HEK293 (cell line): Measurements from ENCODE around the gene OR52B4.
A peak's percentile ranks its signal among the peaks of the same experiment; 100 is the strongest.

Experiments used
- CTCF ChIA-PET: fragments of 350-600 bp; formaldehyde crosslinking; extraction: SDS; loops from one replicate; lab custom pipeline; 2021; ENCODE audit warnings: antibody characterized with exemption; lab: Yijun Ruan, JAX
- POLR2A ChIA-PET: fragments of 300-600 bp; formaldehyde crosslinking; extraction: SDS; loops from one replicate; lab custom pipeline; 2020; ENCODE audit warnings: antibody characterized with exemption, inconsistent platforms; lab: Yijun Ruan, JAX
- H3K27ac ChIP-seq: fragments of 200-500 bp; sonication (Bioruptor generic); 2 replicates; pipeline ENCODE4 v1.5.1; 2014; ENCODE audit warnings: low read depth, low read length, control low read depth, inconsistent platforms; ENCODE audit errors: extremely low read depth
- H3K36me3 ChIP-seq, 2 experiments: fragments of 200-500 bp in 1 of 2; sonication (Bioruptor generic) in 1 of 2; 1 replicate in 1 of 2; 2 replicates in 1 of 2; pipeline ENCODE4 v1.5.1; 2014 to 2017; ENCODE audit warnings: inconsistent platforms in 2 of 2, low read length in 2 of 2; ENCODE audit not compliant: control insufficient read depth in 2 of 2, insufficient read depth in 1 of 2
- H3K4me1 ChIP-seq: fragments of 200-500 bp; sonication (Bioruptor generic); 2 replicates; pipeline ENCODE4 v1.5.1; 2014; ENCODE audit warnings: mild to moderate bottlenecking, low read length, inconsistent platforms; ENCODE audit not compliant: control insufficient read depth, insufficient read depth
- H3K4me3 ChIP-seq: 2 replicates; pipeline ENCODE4 v1.5.1; 2011; ENCODE audit warnings: low read depth, mild to moderate bottlenecking, control low read depth, low read length, moderate library complexity
- H3K9me3 ChIP-seq: fragments of 200-500 bp; sonication (Bioruptor generic); 2 replicates; pipeline ENCODE4 v1.5.1; 2014; ENCODE audit warnings: low read depth, low read length, inconsistent platforms; ENCODE audit not compliant: control insufficient read depth, insufficient read depth
- EGR2 ChIP-seq: fragments of 450-650 bp; formaldehyde crosslinking; IDR thresholded peaks from 2 replicates; pipeline ENCODE4 v1.5.1; 2016; ENCODE audit warnings: low read depth, missing biosample characterization, missing genetic modification characterization
- GLI4 ChIP-seq: fragments of 450-650 bp; formaldehyde crosslinking; IDR thresholded peaks from 2 replicates; pipeline ENCODE4 v1.5.1; 2016; ENCODE audit warnings: missing biosample characterization, missing genetic modification characterization
- GLIS1 ChIP-seq: fragments of 450-650 bp; formaldehyde crosslinking; IDR thresholded peaks from 2 replicates; pipeline ENCODE4 v1.5.1; 2016; ENCODE audit warnings: missing biosample characterization, missing genetic modification characterization
- GLIS2 ChIP-seq: fragments of 450-650 bp; formaldehyde crosslinking; IDR thresholded peaks from 2 replicates; pipeline ENCODE4 v1.5.1; 2016; ENCODE audit warnings: missing biosample characterization, missing genetic modification characterization
- INSM2 ChIP-seq: fragments of 450-650 bp; formaldehyde crosslinking; IDR thresholded peaks from 2 replicates; pipeline ENCODE4 v1.5.1; 2016; ENCODE audit warnings: missing biosample characterization, missing genetic modification characterization
- OSR2 ChIP-seq: fragments of 450-650 bp; formaldehyde crosslinking; IDR thresholded peaks from 2 replicates; pipeline ENCODE4 v1.5.1; 2016; ENCODE audit warnings: missing biosample characterization, missing genetic modification characterization
- PATZ1 ChIP-seq: fragments of 450-650 bp; formaldehyde crosslinking; IDR thresholded peaks from 2 replicates; pipeline ENCODE4 v1.5.1; 2016; ENCODE audit warnings: missing biosample characterization, missing genetic modification characterization
- PRDM1 ChIP-seq: fragments of 450-650 bp; formaldehyde crosslinking; IDR thresholded peaks from 2 replicates; pipeline ENCODE4; 2016; ENCODE audit warnings: missing biosample characterization, missing genetic modification characterization
- PRDM4 ChIP-seq: fragments of 450-650 bp; formaldehyde crosslinking; IDR thresholded peaks from 2 replicates; pipeline ENCODE4 v1.5.1; 2017; ENCODE audit warnings: missing biosample characterization, missing genetic modification characterization
- SCRT1 ChIP-seq: fragments of 450-650 bp; formaldehyde crosslinking; IDR thresholded peaks from 2 replicates; pipeline ENCODE4 v1.5.1; 2016; ENCODE audit warnings: missing biosample characterization, missing genetic modification characterization, borderline replicate concordance
- SP2 ChIP-seq: fragments of 450-650 bp; formaldehyde crosslinking; IDR thresholded peaks from 2 replicates; pipeline ENCODE4 v1.5.1; 2016; ENCODE audit warnings: missing biosample characterization, missing genetic modification characterization
- SP3 ChIP-seq: fragments of 450-650 bp; formaldehyde crosslinking; IDR thresholded peaks from 2 replicates; pipeline ENCODE4 v1.5.1; 2016; ENCODE audit warnings: missing biosample characterization, missing genetic modification characterization
- ZBTB17 ChIP-seq: fragments of 450-650 bp; formaldehyde crosslinking; IDR thresholded peaks from 2 replicates; pipeline ENCODE4 v1.5.1; 2016; ENCODE audit warnings: missing biosample characterization, missing genetic modification characterization
- ZBTB48 ChIP-seq: fragments of 450-650 bp; formaldehyde crosslinking; IDR thresholded peaks from 2 replicates; pipeline ENCODE4 v1.5.1; 2016; ENCODE audit warnings: missing biosample characterization, missing genetic modification characterization
- ZFHX2 ChIP-seq: fragments of 450-650 bp; formaldehyde crosslinking; conservative IDR thresholded peaks from 2 replicates; pipeline ENCODE4 v1.5.1; 2016; ENCODE audit warnings: missing biosample characterization, missing genetic modification characterization
- ZFP41 ChIP-seq: fragments of 450-650 bp; formaldehyde crosslinking; IDR thresholded peaks from 2 replicates; pipeline ENCODE4 v1.5.1; 2016; ENCODE audit warnings: missing biosample characterization, missing genetic modification characterization, borderline replicate concordance
- ZIC2 ChIP-seq: fragments of 450-650 bp; formaldehyde crosslinking; IDR thresholded peaks from 2 replicates; pipeline ENCODE4 v1.5.1; 2016; ENCODE audit warnings: missing biosample characterization, missing genetic modification characterization
- ZNF175 ChIP-seq: fragments of 450-650 bp; formaldehyde crosslinking; IDR thresholded peaks from 2 replicates; pipeline ENCODE4 v1.5.1; 2016; ENCODE audit warnings: missing biosample characterization, missing genetic modification characterization
- ZNF223 ChIP-seq: fragments of 450-650 bp; formaldehyde crosslinking; IDR thresholded peaks from 2 replicates; pipeline ENCODE4 v1.5.1; 2016; ENCODE audit warnings: missing biosample characterization, missing genetic modification characterization
- ZNF366 ChIP-seq: fragments of 450-650 bp; formaldehyde crosslinking; conservative IDR thresholded peaks from 2 replicates; pipeline ENCODE4 v1.5.1; 2016; ENCODE audit warnings: missing biosample characterization, missing genetic modification characterization
- ZNF501 ChIP-seq: fragments of 450-650 bp; formaldehyde crosslinking; IDR thresholded peaks from 2 replicates; pipeline ENCODE4 v1.5.1; 2016; ENCODE audit warnings: missing biosample characterization, missing genetic modification characterization
- ZNF518A ChIP-seq: fragments of 450-650 bp; formaldehyde crosslinking; conservative IDR thresholded peaks from 2 replicates; pipeline ENCODE4 v1.5.1; 2016; ENCODE audit warnings: low read depth, missing biosample characterization, missing genetic modification characterization
- ZNF561 ChIP-seq: fragments of 450-650 bp; IDR thresholded peaks from 2 replicates; pipeline ENCODE4 v1.5.1; 2018; ENCODE audit warnings: missing biosample characterization, missing genetic modification characterization, borderline replicate concordance
- ZNF692 ChIP-seq: fragments of 450-650 bp; formaldehyde crosslinking; IDR thresholded peaks from 2 replicates; pipeline ENCODE4 v1.5.1; 2016; ENCODE audit warnings: missing biosample characterization, missing genetic modification characterization
- ZNF76 ChIP-seq: fragments of 450-650 bp; formaldehyde crosslinking; IDR thresholded peaks from 2 replicates; pipeline ENCODE4; 2016; ENCODE audit warnings: low read depth, missing biosample characterization, missing genetic modification characterization, borderline replicate concordance
- ZNF768 ChIP-seq: fragments of 450-650 bp; formaldehyde crosslinking; IDR thresholded peaks from 2 replicates; pipeline ENCODE4 v1.5.1; 2018; ENCODE audit warnings: missing biosample characterization, mild to moderate bottlenecking, missing genetic modification characterization

The OR52B4 gene

GRCh38 chr11:4393209-4393857, 25.1 kb upstream of the OR52B4 start, which contains the start of gene TRIM21:
Gene TRIM21 (minus strand): TSS chr11:4393702. CDS start chr11:4390409, 3,293 bp downstream.
- ChIA-PET POLR2A (no interaction called here), CTCF (interaction anchor here (0.6 to 1.1 kb wide), 4 partner anchors 25 to 233 kb away, joined by 3 to 5 read pairs (median 4); no protein-coding TSS in a partner anchor)
- peaks cover 0 to 20% of the 10 kb centered on the region in 2 experiments; a peak in 1 of 3 replicates for H3K36me3 ChIP-seq
- TF ChIP-seq ZNF175 (no peak), GLI4 (tag by site-specific recombination) (no peak), ZIC2 (peak; percentile 75), ZNF223 (tag by site-specific recombination) (no peak), SP3 (tag by site-specific recombination) (peak; percentile 98), ZNF366 (tag by site-specific recombination) (peak; percentile 89), GLIS1 (tag by site-specific recombination) (peak; percentile 58), PATZ1 (peak; percentile 68; the same call in 1 of the 2 replicates), ZFP41 (tag by site-specific recombination) (no peak), ZNF692 (no peak), ZNF518A (peak; percentile 60), ZNF768 (tag by site-specific recombination) (no peak), ZNF76 (0 out of 2 replicates have a peak, but pooled peaks have one; percentile 27), ZBTB17 (tag by site-specific recombination) (peak; percentile 59), ZBTB48 (tag by site-specific recombination) (peak; percentile 78), ZNF501 (peak; percentile 39; the same call in 1 of the 2 replicates), INSM2 (tag by site-specific recombination) (peak; percentile 18; the same call in 1 of the 2 replicates), ZNF561 (tag by site-specific recombination) (no peak), GLIS2 (tag by site-specific recombination) (peak; percentile 77), PRDM4 (tag by site-specific recombination) (no peak), PRDM1 (tag by site-specific recombination) (peak; percentile 65), ZFHX2 (tag by site-specific recombination) (peak; percentile 95), SCRT1 (tag by site-specific recombination) (no peak), EGR2 (tag by site-specific recombination) (peak; percentile 84), SP2 (tag by site-specific recombination) (peak; percentile 49; the same call in 1 of the 2 replicates), OSR2 (tag by site-specific recombination) (peak; percentile 38; the same call in 1 of the 2 replicates)
- peak within 1 kb of the TSS; percentile 92 for H3K4me3 ChIP-seq
- H3K4me1 ChIP-seq = no peaks in the 10 kb centered on the region
- H3K9me3 ChIP-seq = no peaks in the 10 kb centered on the region
- no peak within 1 kb of the TSS for H3K27ac ChIP-seq
